GM23338 (cell line): ENCODE data around the gene DTNB. TPM values are rescaled to one million over a fixed set of nuclear protein-coding genes. Genes with fewer than 3 reads are reported as not detected.

ENCODE experiments used
- ATAC-seq: fragments of 200-7000 bp; cut with Tn5 transposase; 3 replicates; pipeline ENCODE4 v1.9.1; 2020
- DNase-seq: peaks from one replicate; pipeline ENCODE4 v3.0.0-alpha.2; 2015; ENCODE audit warnings: low spot score
- H2AFZ ChIP-seq: fragments of 200-600 bp; sonication (generic); 2 replicates; pipeline ENCODE4 v1.8.0; 2016; ENCODE audit warnings: antibody characterized with exemption, mild to moderate bottlenecking, moderate library complexity
- H3F3A ChIP-seq: fragments of 200-600 bp; sonication (generic); replicated peaks from 2 replicates; pipeline ENCODE4 v1.8.0; 2017; ENCODE audit warnings: antibody characterized with exemption, mixed run types, low read depth
- H3K27ac ChIP-seq: fragments of 200-600 bp; sonication (generic); 2 replicates; pipeline ENCODE4 v1.6.1; 2016; ENCODE audit warnings: low read depth
- H3K27me3 ChIP-seq: fragments of 200-600 bp; sonication (generic); 2 replicates; pipeline ENCODE4 v1.8.0; 2016; ENCODE audit warnings: mild to moderate bottlenecking, mixed run types, moderate library complexity; ENCODE audit not compliant: insufficient read depth
- H3K36me3 ChIP-seq: fragments of 200-600 bp; sonication (generic); 2 replicates; pipeline ENCODE4 v1.8.0; 2016; ENCODE audit warnings: mild to moderate bottlenecking; ENCODE audit not compliant: insufficient read depth
- H3K4me1 ChIP-seq: fragments of 200-600 bp; sonication (generic); 2 replicates; pipeline ENCODE4 v1.8.0; 2016; ENCODE audit warnings: mild to moderate bottlenecking, moderate library complexity; ENCODE audit not compliant: insufficient read depth
- H3K4me2 ChIP-seq: fragments of 200-600 bp; sonication (generic); 2 replicates; pipeline ENCODE4 v1.7.1; 2017; ENCODE audit warnings: mixed run types
- H3K4me3 ChIP-seq: fragments of 200-600 bp; sonication (generic); 2 replicates; pipeline ENCODE4 v1.6.1; 2016; ENCODE audit warnings: mixed run types
- H3K79me2 ChIP-seq: fragments of 200-600 bp; sonication (generic); replicated peaks from 2 replicates; pipeline ENCODE4 v1.8.0; 2017; ENCODE audit warnings: mild to moderate bottlenecking; ENCODE audit not compliant: insufficient read depth
- H3K9me2 ChIP-seq: fragments of 200-600 bp; sonication (generic); 2 replicates; pipeline ENCODE4 v1.8.0; 2017; ENCODE audit not compliant: insufficient read depth
- H4K20me1 ChIP-seq: fragments of 200-600 bp; sonication (generic); replicated peaks from 2 replicates; pipeline ENCODE4 v1.8.0; 2017; ENCODE audit warnings: mild to moderate bottlenecking; ENCODE audit not compliant: insufficient read depth
- H3K27ac Mint-ChIP-seq: 2 replicates; pipeline ENCODE4 v1.8.0; 2020; ENCODE audit warnings: inconsistent platforms, mild to moderate bottlenecking, moderate library complexity, mixed read lengths
- H3K27me3 Mint-ChIP-seq: 3 replicates; pipeline ENCODE4 v1.8.0; 2022; ENCODE audit warnings: low read depth, mild to moderate bottlenecking, moderate library complexity, mixed read lengths, inconsistent platforms; ENCODE audit not compliant: insufficient read depth, poor library complexity
- H3K36me3 Mint-ChIP-seq: 3 replicates; pipeline ENCODE4 v1.8.0; 2021; ENCODE audit warnings: low read depth, mild to moderate bottlenecking, inconsistent platforms, moderate library complexity, mixed read lengths
- H3K4me1 Mint-ChIP-seq: 3 replicates; pipeline ENCODE4 v1.8.0; 2020; ENCODE audit warnings: mild to moderate bottlenecking, inconsistent platforms, mixed read lengths
- H3K4me3 Mint-ChIP-seq: 3 replicates; pipeline ENCODE4 v1.8.0; 2021; ENCODE audit warnings: moderate library complexity, mild to moderate bottlenecking, inconsistent platforms, mixed read lengths
- H3K9me3 Mint-ChIP-seq: 3 replicates; pipeline ENCODE4 v1.8.0; 2020; ENCODE audit warnings: moderate library complexity, mild to moderate bottlenecking, inconsistent platforms, mixed read lengths
- CREB1 ChIP-seq: fragments of 250-450 bp; sonication (Bioruptor Pico); IDR thresholded peaks from 2 replicates; pipeline ENCODE4 v1.5.0; 2020; ENCODE audit warnings: low read depth, mild to moderate bottlenecking, moderate library complexity
- CTCF ChIP-seq, 2 experiments: fragments of 200-600 bp in 1 of 2; sonication (generic) in 1 of 2; conservative IDR thresholded peaks; 2 replicates each; pipeline versions ENCODE4 v1.5.1 to v1.6.1; 2016 to 2017; ENCODE audit warnings: antibody characterized with exemption in 2 of 2, low read depth in 2 of 2, mild to moderate bottlenecking in 2 of 2, moderate library complexity in 1 of 2
- EZH2 ChIP-seq: fragments of 200-600 bp; sonication (generic); IDR thresholded peaks from one replicate; pipeline ENCODE4 v1.8.0; 2017; ENCODE audit warnings: antibody characterized with exemption, mild to moderate bottlenecking, low read depth; ENCODE audit not compliant: unreplicated experiment
- EZH2phosphoT487 ChIP-seq: fragments of 200-600 bp; sonication (generic); IDR thresholded peaks from one replicate; pipeline ENCODE4 v1.8.1; 2018; ENCODE audit warnings: antibody characterized with exemption; ENCODE audit not compliant: unreplicated experiment
- JUNB ChIP-seq: IDR thresholded peaks from one replicate; pipeline ENCODE4 v1.6.1; 2016; ENCODE audit warnings: antibody characterized with exemption; ENCODE audit not compliant: unreplicated experiment
- NANOG ChIP-seq: IDR thresholded peaks from 2 replicates; pipeline ENCODE4 v1.6.1; 2016; ENCODE audit warnings: antibody characterized with exemption, borderline replicate concordance
- POLR2AphosphoS5 ChIP-seq: IDR thresholded peaks from 2 replicates; pipeline ENCODE4 v1.6.1; 2016; ENCODE audit warnings: antibody characterized with exemption, low read depth
- STAT1 ChIP-seq: IDR thresholded peaks from one replicate; pipeline ENCODE4 v1.6.1; 2016; ENCODE audit warnings: antibody characterized with exemption; ENCODE audit not compliant: unreplicated experiment
- ZNF114 ChIP-seq: fragments of 250-450 bp; sonication (Bioruptor Pico); IDR thresholded peaks from 2 replicates; pipeline ENCODE4 v1.5.0; 2020; ENCODE audit warnings: mild to moderate bottlenecking, moderate library complexity
- ZNF331 ChIP-seq: fragments of 250-450 bp; sonication (Bioruptor Pico); IDR thresholded peaks from 2 replicates; pipeline ENCODE4 v1.5.0; 2020; ENCODE audit warnings: low read depth, mild to moderate bottlenecking, moderate library complexity
- ZNF462 ChIP-seq: fragments of 250-450 bp; sonication (Bioruptor Pico); IDR thresholded peaks from 2 replicates; pipeline ENCODE4 v1.5.0; 2020; ENCODE audit warnings: mild to moderate bottlenecking, moderate library complexity
- polyA plus RNA-seq: library from polyadenylated mRNA; unstranded; fragments of >200 nt; fragmentation: Nextera tagmentation; extraction: Ambion mirVana; gene quantifications from 2 replicates; pipeline ENCODE4 v1.2.1, GENCODE V29; 2016
- total RNA-seq: library from RNA; depleted of rRNA; stranded (reverse); fragments of >200 nt; shearing (Covaris generic); gene quantifications from 2 replicates; pipeline ENCODE4 v1.2.3, GENCODE V29; 2014
- TF ChIP-seq, protein P1 (sequence below): IDR thresholded peaks from one replicate; pipeline ENCODE4 v1.6.1; 2018; ENCODE audit warnings: antibody characterized with exemption; ENCODE audit not compliant: unreplicated experiment
- TF ChIP-seq, protein P2 (sequence below): IDR thresholded peaks from 2 replicates; pipeline ENCODE4 v1.6.1; 2016; ENCODE audit warnings: antibody characterized with exemption

The DTNB gene
- total and polyA plus RNA-seq, 2 experiments from 2014 or later, result 22.1 to 29.4 TPM

DNA sequence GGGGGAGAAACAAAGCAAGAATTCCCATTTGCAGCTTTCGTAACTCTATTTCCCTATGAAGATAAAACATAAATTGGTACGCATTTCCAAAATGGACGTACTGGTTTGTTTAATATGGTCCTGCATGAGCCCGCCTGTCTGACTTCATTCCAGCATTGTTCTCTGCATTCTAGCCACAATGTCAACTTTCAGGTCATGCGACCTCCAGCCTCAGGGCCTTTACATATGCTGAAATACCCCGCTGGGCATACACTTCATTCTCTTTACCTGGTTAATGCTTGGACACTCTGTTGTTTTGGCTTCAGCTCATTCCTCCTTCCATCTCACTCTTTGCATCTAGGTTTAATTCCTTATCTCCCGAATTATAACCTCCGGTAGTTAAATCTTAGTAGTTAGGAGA, 227.9 kb downstream of the DTNB start:
- TF ChIP-seq NANOG (no peak), CREB1 (no peak), ZNF331 (CRISPR knock-in tag) (no peak), EZH2phosphoT487 (no peak), ZNF462 (CRISPR knock-in tag) (no peak), POLR2AphosphoS5 (no peak), ZNF114 (CRISPR knock-in tag) (no peak), EZH2 (no peak), STAT1 (no peak), JUNB (no peak), CTCF (conservative IDR thresholded peaks at IDR 0.05; ENCODE audit: low read depth in 2 of 2) (no peak)
- TF ChIP-seq, protein P1, sequence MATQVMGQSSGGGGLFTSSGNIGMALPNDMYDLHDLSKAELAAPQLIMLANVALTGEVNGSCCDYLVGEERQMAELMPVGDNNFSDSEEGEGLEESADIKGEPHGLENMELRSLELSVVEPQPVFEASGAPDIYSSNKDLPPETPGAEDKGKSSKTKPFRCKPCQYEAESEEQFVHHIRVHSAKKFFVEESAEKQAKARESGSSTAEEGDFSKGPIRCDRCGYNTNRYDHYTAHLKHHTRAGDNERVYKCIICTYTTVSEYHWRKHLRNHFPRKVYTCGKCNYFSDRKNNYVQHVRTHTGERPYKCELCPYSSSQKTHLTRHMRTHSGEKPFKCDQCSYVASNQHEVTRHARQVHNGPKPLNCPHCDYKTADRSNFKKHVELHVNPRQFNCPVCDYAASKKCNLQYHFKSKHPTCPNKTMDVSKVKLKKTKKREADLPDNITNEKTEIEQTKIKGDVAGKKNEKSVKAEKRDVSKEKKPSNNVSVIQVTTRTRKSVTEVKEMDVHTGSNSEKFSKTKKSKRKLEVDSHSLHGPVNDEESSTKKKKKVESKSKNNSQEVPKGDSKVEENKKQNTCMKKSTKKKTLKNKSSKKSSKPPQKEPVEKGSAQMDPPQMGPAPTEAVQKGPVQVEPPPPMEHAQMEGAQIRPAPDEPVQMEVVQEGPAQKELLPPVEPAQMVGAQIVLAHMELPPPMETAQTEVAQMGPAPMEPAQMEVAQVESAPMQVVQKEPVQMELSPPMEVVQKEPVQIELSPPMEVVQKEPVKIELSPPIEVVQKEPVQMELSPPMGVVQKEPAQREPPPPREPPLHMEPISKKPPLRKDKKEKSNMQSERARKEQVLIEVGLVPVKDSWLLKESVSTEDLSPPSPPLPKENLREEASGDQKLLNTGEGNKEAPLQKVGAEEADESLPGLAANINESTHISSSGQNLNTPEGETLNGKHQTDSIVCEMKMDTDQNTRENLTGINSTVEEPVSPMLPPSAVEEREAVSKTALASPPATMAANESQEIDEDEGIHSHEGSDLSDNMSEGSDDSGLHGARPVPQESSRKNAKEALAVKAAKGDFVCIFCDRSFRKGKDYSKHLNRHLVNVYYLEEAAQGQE, result no peak
- TF ChIP-seq, protein P2, sequence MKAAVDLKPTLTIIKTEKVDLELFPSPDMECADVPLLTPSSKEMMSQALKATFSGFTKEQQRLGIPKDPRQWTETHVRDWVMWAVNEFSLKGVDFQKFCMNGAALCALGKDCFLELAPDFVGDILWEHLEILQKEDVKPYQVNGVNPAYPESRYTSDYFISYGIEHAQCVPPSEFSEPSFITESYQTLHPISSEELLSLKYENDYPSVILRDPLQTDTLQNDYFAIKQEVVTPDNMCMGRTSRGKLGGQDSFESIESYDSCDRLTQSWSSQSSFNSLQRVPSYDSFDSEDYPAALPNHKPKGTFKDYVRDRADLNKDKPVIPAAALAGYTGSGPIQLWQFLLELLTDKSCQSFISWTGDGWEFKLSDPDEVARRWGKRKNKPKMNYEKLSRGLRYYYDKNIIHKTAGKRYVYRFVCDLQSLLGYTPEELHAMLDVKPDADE, result no peak
- no peaks in the 10 kb centered on the region for H3K36me3 ChIP-seq
- no peaks in the 10 kb centered on the region for H4K20me1 ChIP-seq
- DNase-seq, result peak; percentile 48
- Mint-ChIP-seq H3K27ac (peak overlapping the region; percentile 26; the same call in 1 of the 2 replicates), H3K27me3 (peaks cover 1% of the 10 kb centered on the region), H3K9me3 (no peaks in the 10 kb centered on the region), H3K4me3 (no peak overlapping the region), H3K4me1 (peaks cover 25% of the 10 kb centered on the region), H3K36me3 (peaks cover 4% of the 10 kb centered on the region; the same call in 1 of the 3 replicates)
- H3K4me2 ChIP-seq, result no peak overlapping the region
- peak overlapping the region; percentile 36; the same call in 1 of the 2 replicates for H3K27ac ChIP-seq
- no peaks in the 10 kb centered on the region for H3K9me2 ChIP-seq
- peak; percentile 97 for ATAC-seq
- H3K4me1 ChIP-seq, result no peaks in the 10 kb centered on the region
- H3K79me2 ChIP-seq, result no peaks in the 10 kb centered on the region
- H3F3A ChIP-seq, result no peaks in the 10 kb centered on the region
- H3K27me3 ChIP-seq, result no peaks in the 10 kb centered on the region
- no peak overlapping the region for H2AFZ ChIP-seq
- H3K4me3 ChIP-seq, result no peak overlapping the region
